Uterus (tissue), 2 donors: ENCODE measurements around the gene ATR.

ENCODE experiments used
- CTCF ChIP-seq, 4 experiments: fragments of 200-600 bp in 2 of 4; fragments of 450-650 bp in 2 of 4; sonication (generic) in 2 of 4; IDR thresholded peaks; one replicate each; pipeline ENCODE4 v1.5.1; 2016 to 2019; ENCODE audit warnings: antibody characterized with exemption in 4 of 4, mild to moderate bottlenecking in 2 of 4, moderate library complexity in 1 of 4
- POLR2A ChIP-seq, 2 donors: fragments of 450-650 bp; IDR thresholded peaks; one replicate each; pipeline ENCODE4 v1.6.1; 2016; ENCODE audit warnings: antibody characterized with exemption in 2 of 2, mild to moderate bottlenecking in 1 of 2, moderate library complexity in 1 of 2

- TF ChIP-seq CTCF (IDR thresholded peaks at IDR 0.05) (no peak), POLR2A (IDR thresholded peaks at IDR 0.05) (no peak)
These were observed 18.4 kb downstream of the ATR start for GRCh38 chr3:142560118-142560517.
